HEK293 (cell line): ENCODE results near the gene CDH10.

Experiments used
- CTCF ChIP-seq: fragments of 450-650 bp; formaldehyde crosslinking; IDR thresholded peaks from 2 replicates; pipeline ENCODE4 v1.5.1; 2016; ENCODE audit warnings: missing biosample characterization, missing genetic modification characterization
- PBX3 ChIP-seq: sonication (generic); formaldehyde crosslinking; IDR thresholded peaks from 2 replicates; pipeline ENCODE4 v1.8.1; 2022; ENCODE audit warnings: mild to moderate bottlenecking, moderate library complexity, missing genetic modification reagents
- PRDM1 ChIP-seq: fragments of 450-650 bp; formaldehyde crosslinking; IDR thresholded peaks from 2 replicates; pipeline ENCODE4; 2016; ENCODE audit warnings: missing biosample characterization, missing genetic modification characterization
- PRDM10 ChIP-seq: fragments of 450-650 bp; formaldehyde crosslinking; IDR thresholded peaks from 2 replicates; pipeline ENCODE4 v1.5.1; 2016; ENCODE audit warnings: missing biosample characterization, missing genetic modification characterization
- SCRT2 ChIP-seq: fragments of 450-650 bp; formaldehyde crosslinking; IDR thresholded peaks from 2 replicates; pipeline ENCODE4 v1.5.1; 2016; ENCODE audit warnings: missing biosample characterization, missing genetic modification characterization
- SETDB1 ChIP-seq: IDR thresholded peaks from one replicate; pipeline ENCODE4 v1.6.1; 2017; ENCODE audit warnings: mild to moderate bottlenecking, low read length, moderate library complexity, mixed read lengths; ENCODE audit not compliant: insufficient read length
- ZNF24 ChIP-seq: fragments of 450-650 bp; formaldehyde crosslinking; IDR thresholded peaks from 2 replicates; pipeline ENCODE4 v1.5.1; 2016; ENCODE audit warnings: missing biosample characterization, missing genetic modification characterization
- ZNF335 ChIP-seq: fragments of 450-650 bp; formaldehyde crosslinking; conservative IDR thresholded peaks from 2 replicates; pipeline ENCODE4 v1.5.1; 2016; ENCODE audit warnings: missing biosample characterization, missing genetic modification characterization
- ZNF513 ChIP-seq: fragments of 450-650 bp; IDR thresholded peaks from 2 replicates; pipeline ENCODE4 v1.5.1; 2018; ENCODE audit warnings: missing biosample characterization, missing genetic modification characterization
- ZNF654 ChIP-seq: fragments of 450-650 bp; formaldehyde crosslinking; IDR thresholded peaks from 2 replicates; pipeline ENCODE4 v1.5.1; 2016; ENCODE audit warnings: low read depth, missing biosample characterization, missing genetic modification characterization
- ZNF664 ChIP-seq: fragments of 450-650 bp; formaldehyde crosslinking; IDR thresholded peaks from 2 replicates; pipeline ENCODE4 v1.5.1; 2016; ENCODE audit warnings: missing biosample characterization, missing genetic modification characterization

GRCh38 chr5:24598956-24599355 is 45.8 kb downstream of the CDH10 start:
- TF ChIP-seq SCRT2 (tag by site-specific recombination), result no peak
- no peak for TF ChIP-seq ZNF664
- no peak for TF ChIP-seq ZNF24 (tag by site-specific recombination)
- TF ChIP-seq ZNF654 (tag by site-specific recombination), result no peak
- TF ChIP-seq ZNF335 (tag by site-specific recombination), result no peak
- no peak for TF ChIP-seq CTCF (tag by site-specific recombination)
- TF ChIP-seq PRDM10 (tag by site-specific recombination), result no peak
- TF ChIP-seq SETDB1, result no peak
- no peak for TF ChIP-seq PBX3 (CRISPR knock-in tag)
- no peak for TF ChIP-seq PRDM1 (tag by site-specific recombination)
- no peak for TF ChIP-seq ZNF513
